Transverse colon (tissue), 4 donors: ENCODE data around the gene GPD2.

ENCODE experiments used
- CTCF ChIP-seq, 5 experiments: fragments of 200-600 bp in 3 of 5; fragments of 450-650 bp in 2 of 5; sonication (generic) in 3 of 5; IDR thresholded peaks; 1 replicate in 2 of 5; 2 replicates in 3 of 5; pipeline ENCODE4 v1.5.1; 2016 to 2017; ENCODE audit warnings: antibody characterized with exemption in 5 of 5, inconsistent platforms in 3 of 5, mild to moderate bottlenecking in 2 of 5, moderate library complexity in 1 of 5
- EP300 ChIP-seq: sonication (generic); formaldehyde crosslinking; IDR thresholded peaks from one replicate; pipeline ENCODE4 v1.6.1; 2017; ENCODE audit warnings: antibody characterized with exemption, low read depth
- POLR2A ChIP-seq: fragments of 450-650 bp; IDR thresholded peaks from one replicate; pipeline ENCODE4 v1.6.1; 2016; ENCODE audit warnings: antibody characterized with exemption, mild to moderate bottlenecking, moderate library complexity
- POLR2AphosphoS5 ChIP-seq, 3 donors: sonication (generic); formaldehyde crosslinking; IDR thresholded peaks; one replicate each; pipeline ENCODE4 v1.6.1; 2016; ENCODE audit warnings: antibody characterized with exemption in 3 of 3

- TF ChIP-seq CTCF (IDR thresholded peaks at IDR 0.05) = no peak
- no peak for TF ChIP-seq POLR2AphosphoS5 (IDR thresholded peaks at IDR 0.05)
- TF ChIP-seq EP300 = no peak
- no peak for TF ChIP-seq POLR2A
Measured at GRCh38 chr2:156490466-156490840, 54.3 kb downstream of the GPD2 start.
